A549 (cell line): ENCODE data around the gene HS3ST3B1. TPM values are rescaled to one million over a fixed set of nuclear protein-coding genes. Genes with fewer than 3 reads are reported as not detected.

ENCODE experiments used
- ATAC-seq, 2 experiments: fragments of 200-7000 bp in 1 of 2; fragments of >200 bp in 1 of 2; cut with Nextera tagmentation in 1 of 2; cut with Tn5 transposase in 1 of 2; 3 replicates each; pipeline versions ENCODE4 v1.8.0 to v1.9.1; 2018 to 2020; ENCODE audit warnings: mild to moderate bottlenecking in 1 of 2, moderate library complexity in 1 of 2
- CTCF ChIA-PET: fragments of 300-600 bp; sonication (Branson Sonifier 250); formaldehyde crosslinking; extraction: SDS; loops from one replicate; lab custom pipeline; 2021; ENCODE audit warnings: antibody characterized with exemption, inconsistent platforms; lab: Yijun Ruan, JAX
- POLR2A ChIA-PET: fragments of 350-600 bp; formaldehyde crosslinking; extraction: SDS; loops from one replicate; lab custom pipeline; 2021; ENCODE audit warnings: antibody characterized with exemption, inconsistent platforms; lab: Yijun Ruan, JAX
- DNase-seq, 2 experiments: peaks; one replicate each; pipeline versions ENCODE4 v3.0.0 to v3.0.0-alpha.2; 2011 to 2016; ENCODE audit warnings: low read depth in 1 of 2, low spot score in 1 of 2
- FAIRE-seq: peaks from 2 replicates; lab custom pipeline; 2011; peaks lifted over from hg19 to GRCh38; lab: Jason Lieb, UNC
- H3K27ac ChIP-seq, 2 experiments: fragments of >200 bp; sonication (Bioruptor Twin); formaldehyde crosslinking; 3 replicates each; pipeline ENCODE4 v1.5.1; 2016 to 2017
- H3K4me1 ChIP-seq: fragments of >200 bp; sonication (Bioruptor Twin); formaldehyde crosslinking; 3 replicates; pipeline ENCODE4 v1.6.1; 2016
- H3K4me2 ChIP-seq: fragments of >200 bp; sonication (Bioruptor Twin); formaldehyde crosslinking; 3 replicates; pipeline ENCODE4 v1.6.1; 2016
- H3K4me3 ChIP-seq: fragments of >200 bp; sonication (Bioruptor Twin); formaldehyde crosslinking; 3 replicates; pipeline ENCODE4 v1.5.1; 2016
- H3K9me3 ChIP-seq: fragments of >200 bp; sonication (Bioruptor Twin); formaldehyde crosslinking; 3 replicates; pipeline ENCODE4 v1.6.1; 2016
- BHLHE40 ChIP-seq: IDR thresholded peaks from 2 replicates; pipeline ENCODE4 v1.6.1; 2012; ENCODE audit warnings: low read depth, low read length, inconsistent platforms
- CEBPB ChIP-seq, 2 experiments: fragments of >200 bp in 1 of 2; sonication (Bioruptor Twin) in 1 of 2; formaldehyde crosslinking in 1 of 2; IDR thresholded peaks; 2 replicates each; pipeline ENCODE4 v1.6.1; 2012 to 2016
- EHF ChIP-seq: fragments of 250-450 bp; sonication (Bioruptor Pico); IDR thresholded peaks from 2 replicates; pipeline ENCODE4 v1.5.0; 2020; ENCODE audit warnings: mild to moderate bottlenecking
- ESRRA ChIP-seq: fragments of 150-350 bp; IDR thresholded peaks from 2 replicates; pipeline ENCODE4 v1.6.1; 2014; ENCODE audit warnings: mild to moderate bottlenecking, low read length, borderline replicate concordance
- FOSL2 ChIP-seq, 2 experiments: fragments of 450-650 bp in 1 of 2; fragments of >200 bp in 1 of 2; sonication (Bioruptor Twin) in 1 of 2; formaldehyde crosslinking; IDR thresholded peaks; 2 replicates each; pipeline versions ENCODE4 v1.5.0 to v1.6.1; 2016 to 2020; ENCODE audit warnings: mild to moderate bottlenecking in 1 of 2, moderate library complexity in 1 of 2
- HOXA7 ChIP-seq: fragments of 250-450 bp; sonication (Bioruptor Pico); IDR thresholded peaks from 2 replicates; pipeline ENCODE4 v1.5.0; 2020; ENCODE audit warnings: mild to moderate bottlenecking, moderate library complexity
- HOXB13 ChIP-seq: fragments of 250-450 bp; sonication (Bioruptor Pico); IDR thresholded peaks from 2 replicates; pipeline ENCODE4 v1.5.0; 2020; ENCODE audit warnings: low read depth, mild to moderate bottlenecking, moderate library complexity
- HOXB5 ChIP-seq: fragments of 250-450 bp; sonication (Bioruptor Pico); IDR thresholded peaks from 2 replicates; pipeline ENCODE4 v1.5.0; 2020; ENCODE audit warnings: mild to moderate bottlenecking, moderate library complexity
- JUN ChIP-seq, 2 experiments: fragments of >200 bp; sonication (Bioruptor Twin); formaldehyde crosslinking; IDR thresholded peaks; 2 replicates in 1 of 2; 3 replicates in 1 of 2; pipeline ENCODE4 v1.6.1; 2016 to 2017
- KDM5A ChIP-seq: fragments of 200-600 bp; sonication (generic); IDR thresholded peaks from 2 replicates; pipeline ENCODE4 v1.6.1; 2016; ENCODE audit warnings: antibody characterized with exemption, mild to moderate bottlenecking
- MYC ChIP-seq: IDR thresholded peaks from 2 replicates; pipeline ENCODE4 v1.6.1; 2012; ENCODE audit warnings: mild to moderate bottlenecking, inconsistent platforms, low read length, improper control_type of control experiment, borderline replicate concordance
- NPAS2 ChIP-seq: fragments of 250-450 bp; sonication (Bioruptor Pico); IDR thresholded peaks from 2 replicates; pipeline ENCODE4 v1.8.0; 2022; ENCODE audit warnings: mild to moderate bottlenecking, moderate library complexity, borderline replicate concordance
- NR3C1 ChIP-seq: fragments of >200 bp; sonication (Bioruptor Twin); formaldehyde crosslinking; IDR thresholded peaks from 3 replicates; pipeline ENCODE4 v1.6.1; 2017
- PHF8 ChIP-seq: fragments of 200-600 bp; sonication (generic); IDR thresholded peaks from 2 replicates; pipeline ENCODE4 v1.6.1; 2016; ENCODE audit warnings: low read depth, mild to moderate bottlenecking, antibody characterized with exemption, moderate library complexity, borderline replicate concordance
- POLR2A ChIP-seq: IDR thresholded peaks from 2 replicates; pipeline ENCODE4 v1.6.1; 2012; ENCODE audit warnings: mild to moderate bottlenecking, low read length
- POLR2AphosphoS2 ChIP-seq: conservative IDR thresholded peaks from 2 replicates; pipeline ENCODE4 v1.6.1; 2012; ENCODE audit warnings: low read length, improper control_type of control experiment, inconsistent platforms
- RAD21 ChIP-seq, 2 experiments: fragments of >200 bp in 1 of 2; sonication (Bioruptor Twin) in 1 of 2; formaldehyde crosslinking in 1 of 2; IDR thresholded peaks in 1 of 2; conservative IDR thresholded peaks in 1 of 2; 2 replicates in 1 of 2; 3 replicates in 1 of 2; pipeline ENCODE4 v1.6.1; 2012 to 2018; ENCODE audit warnings: inconsistent platforms in 1 of 2
- RARB ChIP-seq: fragments of 250-450 bp; sonication (Bioruptor Pico); IDR thresholded peaks from 2 replicates; pipeline ENCODE4 v1.8.0; 2021; ENCODE audit warnings: mild to moderate bottlenecking, moderate library complexity
- SMC3 ChIP-seq: fragments of >200 bp; sonication (Bioruptor Twin); formaldehyde crosslinking; IDR thresholded peaks from 3 replicates; pipeline ENCODE4 v1.6.1; 2018; ENCODE audit warnings: inconsistent platforms
- ZFP36 ChIP-seq: fragments of 450-650 bp; IDR thresholded peaks from 2 replicates; pipeline ENCODE4 v1.6.1; 2014; ENCODE audit warnings: borderline replicate concordance; ENCODE audit not compliant: partially characterized antibody
- WGBS: methylation state at CpG from one replicate; pipeline ENCODE4 v1.1.6; 2017; ENCODE audit errors: missing lambda C conversion rate; 5-methylcytosine and 5-hydroxymethylcytosine counted together
- polyA plus RNA-seq, 4 experiments: library from polyadenylated mRNA; depleted of rRNA in 3 of 4; stranded (reverse); fragments of >200 nt; fragmentation: RNase III in 1 of 4; extraction: RNeasy Plus Mini Kit Qiagen cat#74134 plus additional on column Dnase treatment in 1 of 4; gene quantifications; 2 replicates in 3 of 4; 3 replicates in 1 of 4; pipeline ENCODE4 v1.2.3, GENCODE V29; 2011 to 2017
- TF ChIP-seq, protein P1 (sequence below): fragments of 450-650 bp; IDR thresholded peaks from 2 replicates; pipeline ENCODE4 v1.6.1; 2014; ENCODE audit warnings: antibody characterized with exemption
- TF ChIP-seq, protein P2 (sequence below): IDR thresholded peaks from 2 replicates; pipeline ENCODE4 v1.6.1; 2012
- TF ChIP-seq, protein P3 (sequence below): IDR thresholded peaks from 2 replicates; pipeline ENCODE4 v1.6.1; 2012; ENCODE audit warnings: low read depth, borderline replicate concordance
- TF ChIP-seq, protein P4 (sequence below): fragments of >200 bp; sonication (Bioruptor Twin); formaldehyde crosslinking; IDR thresholded peaks from 2 replicates; pipeline ENCODE4 v1.6.1; 2016
- TF ChIP-seq, protein P5 (sequence below): fragments of 250-450 bp; sonication (Bioruptor Pico); IDR thresholded peaks from 2 replicates; pipeline ENCODE4 v1.5.0; 2020; ENCODE audit warnings: low read depth, mild to moderate bottlenecking, moderate library complexity

The HS3ST3B1 gene
- polyA plus RNA-seq, 2 of the 4 experiments (the other 2 are of a cell fraction), result 0.15 to 0.44 TPM

DNA sequence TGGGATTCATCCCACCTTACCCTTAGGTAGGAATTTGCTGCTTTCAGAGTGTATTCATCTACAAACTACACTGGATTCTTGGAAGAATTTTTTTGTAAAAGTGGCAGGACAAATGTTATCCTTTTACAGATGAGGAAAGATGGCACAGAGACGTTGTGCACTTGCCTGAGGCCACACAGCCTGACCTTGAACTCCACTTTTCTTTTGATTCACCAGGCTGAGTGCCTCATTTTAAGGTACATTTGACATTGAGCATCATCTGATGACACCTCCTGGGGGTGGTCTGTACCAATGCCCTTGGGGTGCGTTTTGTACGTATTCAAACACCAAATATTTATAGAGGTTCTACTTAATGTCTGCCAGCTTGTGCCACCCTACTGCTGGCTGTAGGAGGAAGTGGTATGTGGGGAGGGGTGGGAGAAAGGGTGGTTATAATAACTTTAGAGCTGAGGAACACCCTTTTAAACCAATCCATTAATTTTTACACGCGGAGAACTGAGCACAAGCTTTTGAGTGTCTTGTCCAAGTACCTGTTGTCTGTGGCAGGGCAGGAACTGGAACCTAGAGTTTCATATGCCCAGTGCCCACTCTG, 29.1 kb downstream of the HS3ST3B1 start:
- DNase-seq (no peak), ATAC-seq (no peak), FAIRE-seq (no peak)
- H3K9me3 ChIP-seq, result no peaks in the 10 kb centered on the region
- ChIA-PET CTCF (interaction anchor here (0.7 to 1.6 kb wide), 3 partner anchors 15 to 1509 kb away, joined by 3 to 5 read pairs (median 5); no protein-coding TSS in a partner anchor), POLR2A (interaction anchor here (0.5 kb wide), 1 partner anchor 80 kb away, joined by 3 read pairs; no protein-coding TSS in a partner anchor)
- H3K4me3 ChIP-seq, result no peak overlapping the region
- H3K4me1 ChIP-seq, result peaks cover 8% of the 10 kb centered on the region; the same call in 2 of the 3 replicates
- H3K27ac ChIP-seq, result no peak overlapping the region
- TF ChIP-seq ESRRA, result no peak
- TF ChIP-seq, protein P1, sequence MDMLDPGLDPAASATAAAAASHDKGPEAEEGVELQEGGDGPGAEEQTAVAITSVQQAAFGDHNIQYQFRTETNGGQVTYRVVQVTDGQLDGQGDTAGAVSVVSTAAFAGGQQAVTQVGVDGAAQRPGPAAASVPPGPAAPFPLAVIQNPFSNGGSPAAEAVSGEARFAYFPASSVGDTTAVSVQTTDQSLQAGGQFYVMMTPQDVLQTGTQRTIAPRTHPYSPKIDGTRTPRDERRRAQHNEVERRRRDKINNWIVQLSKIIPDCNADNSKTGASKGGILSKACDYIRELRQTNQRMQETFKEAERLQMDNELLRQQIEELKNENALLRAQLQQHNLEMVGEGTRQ, result no peak
- TF ChIP-seq, protein P2, sequence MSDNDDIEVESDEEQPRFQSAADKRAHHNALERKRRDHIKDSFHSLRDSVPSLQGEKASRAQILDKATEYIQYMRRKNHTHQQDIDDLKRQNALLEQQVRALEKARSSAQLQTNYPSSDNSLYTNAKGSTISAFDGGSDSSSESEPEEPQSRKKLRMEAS, result no peak
- TF ChIP-seq RAD21 (conservative IDR thresholded peaks at IDR 0.05 in 1 of 2, IDR thresholded peaks at IDR 0.05 in 1 of 2), result no peak
- TF ChIP-seq FOSL2 (IDR thresholded peaks at IDR 0.05), result no peak
- TF ChIP-seq FOSL2 (CRISPR knock-in tag; IDR thresholded peaks at IDR 0.05), result no peak
- no peak for TF ChIP-seq ZFP36
- TF ChIP-seq PHF8, result no peak
- TF ChIP-seq, all 56 proteins: peak for 0
- no peak overlapping the region for H3K4me2 ChIP-seq
- 71% methylated on average over 5 of the region's 5 CpGs for WGBS

DNA sequence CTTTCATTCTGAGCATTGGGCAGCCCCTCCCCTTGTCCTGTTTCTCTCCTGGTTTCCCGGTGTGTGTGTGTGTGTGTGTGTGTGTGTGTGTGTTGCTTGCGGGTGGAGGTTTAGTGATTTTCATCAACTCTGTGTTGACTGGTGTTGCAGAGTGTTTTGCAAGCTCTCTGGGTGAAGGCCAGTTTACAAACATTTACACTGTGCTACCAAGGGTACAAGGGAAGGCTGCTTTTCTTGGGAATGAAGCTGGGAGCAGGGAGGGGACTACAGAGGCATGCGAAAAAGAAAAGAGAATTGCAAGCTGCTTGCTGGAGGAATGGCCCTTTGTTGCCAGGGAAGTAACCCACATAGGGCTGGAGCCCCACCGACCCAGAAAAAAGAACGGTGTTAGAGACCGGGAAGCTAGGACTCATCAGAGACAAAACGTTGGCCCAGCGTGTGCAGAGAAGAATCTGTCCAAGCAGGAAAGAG, 29.6 kb downstream of the HS3ST3B1 start:
- no peak overlapping the region for H3K4me2 ChIP-seq

DNA sequence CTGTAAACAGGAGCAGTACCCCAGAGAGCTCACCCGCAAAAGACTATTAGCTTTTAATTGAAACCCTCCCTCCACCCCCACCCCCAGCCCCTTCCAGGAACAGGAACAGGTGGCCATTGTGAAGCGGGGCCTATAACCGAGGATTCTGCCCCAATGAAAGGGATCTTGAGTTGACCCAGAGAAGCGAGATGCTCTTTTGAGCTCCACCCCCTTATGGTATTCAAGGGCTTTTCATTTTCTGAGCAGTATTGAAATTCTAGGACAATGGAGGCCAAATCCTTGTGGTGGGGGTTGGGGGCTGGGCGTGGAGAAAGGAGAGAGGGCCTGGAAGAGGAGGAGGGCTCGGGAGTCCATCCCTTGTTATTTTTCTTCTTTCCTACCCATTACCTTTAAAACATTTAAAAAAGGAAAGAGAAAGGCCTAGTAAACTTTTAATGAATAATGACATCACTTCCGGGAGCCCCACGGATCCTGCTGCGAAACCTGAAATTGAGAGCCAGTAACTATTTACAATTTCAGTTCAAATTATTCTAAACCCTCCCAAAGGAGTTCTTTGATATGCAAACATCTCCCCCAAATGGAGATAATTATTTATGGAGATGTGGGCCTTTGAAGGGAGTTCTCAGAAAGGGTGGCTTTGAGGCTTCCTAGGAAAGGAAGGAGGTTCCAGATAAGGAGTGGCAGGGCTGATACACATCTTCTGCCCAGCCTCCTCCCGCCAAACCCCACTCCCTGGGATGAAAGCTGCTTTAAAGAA, 30.5 kb downstream of the HS3ST3B1 start:
- no peak overlapping the region for H3K4me3 ChIP-seq
- TF ChIP-seq KDM5A (no peak), HOXB5 (CRISPR knock-in tag) (no peak), MYC (no peak), POLR2A (no peak), SMC3 (no peak), NPAS2 (CRISPR knock-in tag) (no peak), BHLHE40 (no peak), JUN (IDR thresholded peaks at IDR 0.05) (no peak), HOXA7 (CRISPR knock-in tag) (no peak), CEBPB (IDR thresholded peaks at IDR 0.05) (no peak)
- TF ChIP-seq, protein P1, result no peak
- TF ChIP-seq, protein P3, sequence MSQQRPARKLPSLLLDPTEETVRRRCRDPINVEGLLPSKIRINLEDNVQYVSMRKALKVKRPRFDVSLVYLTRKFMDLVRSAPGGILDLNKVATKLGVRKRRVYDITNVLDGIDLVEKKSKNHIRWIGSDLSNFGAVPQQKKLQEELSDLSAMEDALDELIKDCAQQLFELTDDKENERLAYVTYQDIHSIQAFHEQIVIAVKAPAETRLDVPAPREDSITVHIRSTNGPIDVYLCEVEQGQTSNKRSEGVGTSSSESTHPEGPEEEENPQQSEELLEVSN, result no peak
- TF ChIP-seq, protein P4, sequence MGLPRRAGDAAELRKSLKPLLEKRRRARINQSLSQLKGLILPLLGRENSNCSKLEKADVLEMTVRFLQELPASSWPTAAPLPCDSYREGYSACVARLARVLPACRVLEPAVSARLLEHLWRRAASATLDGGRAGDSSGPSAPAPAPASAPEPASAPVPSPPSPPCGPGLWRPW, result no peak
- TF ChIP-seq, all 56 proteins: peak for 0
- Histone ChIP-seq H3K27ac (no peak overlapping the region), H3K4me1 (no peaks in the 10 kb centered on the region), H3K9me3 (no peaks in the 10 kb centered on the region), H3K4me2 (no peak overlapping the region)
- FAIRE-seq, result no peak
- WGBS, result 74% methylated on average over 10 of the region's 10 CpGs
- ATAC-seq, result no peak
- CTCF ChIA-PET, result interaction anchor here (0.6 to 1.6 kb wide), 4 partner anchors 17 to 1203 kb away, joined by 3 to 5 read pairs (median 4); no protein-coding TSS in a partner anchor
- POLR2A ChIA-PET, result no interaction called here
- no peak for DNase-seq

More for the DNA sequence above, 29.6 kb downstream of the HS3ST3B1 start:
- ATAC-seq, result no peak
- Histone ChIP-seq H3K27ac (no peak overlapping the region), H3K4me3 (no peak overlapping the region)
- TF ChIP-seq HOXB13 (CRISPR knock-in tag) (no peak), EHF (no peak), POLR2AphosphoS2 (no peak), NR3C1 (no peak), RARB (CRISPR knock-in tag) (no peak), RAD21 (conservative IDR thresholded peaks at IDR 0.05 in 1 of 2, IDR thresholded peaks at IDR 0.05 in 1 of 2) (no peak)
- TF ChIP-seq, protein P5, sequence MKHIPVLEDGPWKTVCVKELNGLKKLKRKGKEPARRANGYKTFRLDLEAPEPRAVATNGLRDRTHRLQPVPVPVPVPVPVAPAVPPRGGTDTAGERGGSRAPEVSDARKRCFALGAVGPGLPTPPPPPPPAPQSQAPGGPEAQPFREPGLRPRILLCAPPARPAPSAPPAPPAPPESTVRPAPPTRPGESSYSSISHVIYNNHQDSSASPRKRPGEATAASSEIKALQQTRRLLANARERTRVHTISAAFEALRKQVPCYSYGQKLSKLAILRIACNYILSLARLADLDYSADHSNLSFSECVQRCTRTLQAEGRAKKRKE (CRISPR knock-in tag), result no peak
- TF ChIP-seq, all 56 proteins: peak for 0
- H3K9me3 ChIP-seq, result no peaks in the 10 kb centered on the region
- WGBS, result 61% methylated on average over 8 of the region's 8 CpGs
- FAIRE-seq (no peak), DNase-seq (no peak)
- POLR2A ChIA-PET, result interaction anchor here (0.5 kb wide), 1 partner anchor 79 kb away, joined by 3 read pairs; no protein-coding TSS in a partner anchor
- CTCF ChIA-PET, result interaction anchor here (0.6 to 1.6 kb wide), 4 partner anchors 16 to 1509 kb away, joined by 3 to 5 read pairs (median 4); no protein-coding TSS in a partner anchor
- peaks cover 6% of the 10 kb centered on the region; the same call in 2 of the 3 replicates for H3K4me1 ChIP-seq
